Measurements from ENCODE around the gene ASIC2. TPM values are rescaled to one million over a fixed set of nuclear protein-coding genes. Genes with fewer than 3 reads are reported as not detected.
A peak's percentile ranks its signal among the peaks of the same experiment; 100 is the strongest.

The ASIC2 gene
- total RNA-seq, 1 experiment from 2014 or later = not detected

DNA sequence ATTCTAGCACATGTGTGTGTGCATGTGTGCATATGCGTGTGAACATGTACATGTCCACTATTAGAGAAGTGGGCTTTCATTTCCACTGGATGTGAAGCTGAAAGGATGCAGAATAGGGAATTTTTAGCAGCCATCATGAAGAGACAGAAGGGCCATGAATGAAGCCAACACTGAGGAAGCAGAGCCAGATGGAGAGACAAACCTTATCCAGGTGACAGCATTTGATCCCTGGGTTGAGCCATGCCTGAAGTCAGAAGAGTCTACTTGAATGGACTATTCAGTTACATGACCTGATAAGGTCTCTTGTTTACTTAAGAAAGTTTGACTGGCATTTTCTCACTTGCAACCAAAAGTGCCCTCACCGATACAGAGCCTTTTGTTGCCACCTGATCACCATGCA is 88.4 kb downstream of the ASIC2 start:
- no peak for DNase-seq (ENCODE audit: low read depth)

DNA sequence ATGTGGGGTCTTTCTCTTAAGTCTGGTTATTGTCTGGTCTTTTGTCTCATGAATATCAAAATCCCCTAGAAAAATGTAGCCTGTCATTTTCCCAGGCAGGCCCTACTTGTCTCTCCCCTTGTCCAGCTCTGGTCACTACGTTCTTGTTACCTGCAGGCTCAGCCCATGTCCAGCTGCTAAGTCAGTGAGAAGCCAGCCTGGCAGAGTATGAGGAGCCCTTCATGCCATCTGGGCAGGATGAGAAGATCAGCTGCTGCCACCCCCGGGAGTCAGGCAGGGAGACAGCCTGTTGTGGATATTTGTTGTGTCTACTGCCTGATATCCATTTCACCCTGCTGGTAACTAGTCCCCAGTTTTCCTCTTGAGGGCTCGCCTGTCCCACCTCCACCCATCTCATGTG is 88.9 kb downstream of the ASIC2 start:
- DNase-seq (ENCODE audit: low read depth) = no peak

DNA sequence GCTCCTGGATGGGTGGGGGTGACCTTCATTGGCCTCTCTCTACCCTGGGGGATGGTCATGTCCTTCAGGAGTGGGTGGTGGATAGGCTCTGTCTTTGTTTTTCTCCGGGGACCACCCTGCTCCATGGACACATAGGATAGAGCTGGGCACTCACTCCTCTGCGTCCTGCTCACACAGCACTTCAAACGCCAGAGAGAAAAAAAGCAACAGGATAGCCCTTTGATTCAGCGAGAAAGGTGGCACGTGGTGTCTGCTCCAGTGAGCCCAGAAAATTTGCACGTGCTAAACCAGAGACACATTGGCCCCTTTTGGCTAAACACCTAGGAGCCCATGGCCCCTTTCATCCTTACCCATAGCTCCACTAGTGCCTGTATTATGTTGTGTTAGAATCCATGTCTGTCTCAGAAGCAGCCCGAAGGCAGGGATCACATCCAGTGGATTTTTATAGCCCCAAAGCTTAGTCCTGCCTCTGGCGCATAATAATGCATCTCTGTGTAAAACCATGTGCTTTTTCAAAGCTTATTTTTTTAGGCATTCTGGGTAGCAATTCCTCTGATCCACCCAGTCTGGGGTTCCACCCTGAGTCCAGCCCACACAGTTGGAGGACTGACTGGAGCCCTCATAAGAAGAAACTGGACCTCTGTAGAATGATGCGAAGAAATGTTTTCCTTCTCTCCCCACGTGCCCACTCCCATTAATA is 90.1 kb downstream of the ASIC2 start:
- DNase-seq (ENCODE audit: low read depth) = no peak

DNA sequence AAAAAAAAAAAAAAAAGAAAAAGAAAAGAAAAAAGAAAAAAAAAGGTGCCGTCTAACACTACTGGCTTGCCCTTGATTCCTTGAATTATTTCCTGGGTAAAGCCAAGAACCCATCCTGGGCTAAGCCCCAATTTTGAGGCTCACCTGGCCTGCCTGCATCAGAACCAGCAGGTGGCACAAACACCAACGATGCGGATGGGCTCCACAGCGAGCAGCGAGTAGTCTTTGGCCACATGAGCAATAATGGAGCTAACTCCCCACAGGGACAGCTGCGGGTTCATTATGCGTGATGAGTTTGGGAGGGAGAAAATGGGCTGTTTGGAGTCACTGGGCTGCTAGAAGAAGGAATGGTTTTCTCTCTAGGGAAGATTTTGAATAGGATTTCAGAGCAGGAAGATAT is 91.1 kb downstream of the ASIC2 start:
- no peak for DNase-seq (ENCODE audit: low read depth)

DNA sequence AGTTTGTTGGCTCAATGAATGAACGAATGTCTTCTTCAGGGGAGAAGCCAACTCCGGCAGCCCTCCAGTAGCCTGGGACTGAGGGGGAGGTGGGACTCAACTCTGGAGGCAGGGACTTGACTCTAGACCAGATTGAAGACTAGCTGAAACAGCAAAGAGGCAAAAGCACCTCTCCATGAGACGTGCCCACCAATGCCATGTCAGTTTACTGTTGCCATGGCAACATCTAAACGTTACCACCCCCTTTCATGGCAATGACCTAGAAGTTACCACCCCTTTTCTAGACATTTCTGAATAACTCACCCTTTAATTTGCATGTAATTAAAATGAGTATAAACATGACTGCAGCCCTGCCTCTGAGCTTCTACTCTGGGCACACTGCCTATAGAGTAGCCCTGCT is 91.8 kb downstream of the ASIC2 start:
- no peak for DNase-seq (ENCODE audit: low read depth)

DNA sequence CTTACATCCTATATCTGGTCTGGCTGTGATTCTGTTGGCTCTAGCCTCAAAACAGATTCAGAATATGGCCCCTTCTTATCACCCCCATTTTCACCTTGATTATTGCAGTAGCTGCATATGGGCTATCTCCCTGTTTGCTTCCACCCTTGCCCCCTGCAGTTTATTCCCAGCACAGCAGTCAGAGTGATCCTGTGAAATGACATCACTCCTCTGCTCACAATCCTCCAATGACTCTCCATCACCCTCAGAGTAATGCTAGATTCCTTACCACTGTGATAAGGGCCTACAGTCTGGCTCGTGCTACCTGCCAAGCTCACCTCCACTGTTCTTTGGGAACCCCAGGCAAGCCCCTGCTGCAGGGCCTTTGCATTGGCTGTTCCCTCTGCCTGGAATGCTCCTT is 92.5 kb downstream of the ASIC2 start:
- DNase-seq (ENCODE audit: low read depth) = peak; percentile 14

DNA sequence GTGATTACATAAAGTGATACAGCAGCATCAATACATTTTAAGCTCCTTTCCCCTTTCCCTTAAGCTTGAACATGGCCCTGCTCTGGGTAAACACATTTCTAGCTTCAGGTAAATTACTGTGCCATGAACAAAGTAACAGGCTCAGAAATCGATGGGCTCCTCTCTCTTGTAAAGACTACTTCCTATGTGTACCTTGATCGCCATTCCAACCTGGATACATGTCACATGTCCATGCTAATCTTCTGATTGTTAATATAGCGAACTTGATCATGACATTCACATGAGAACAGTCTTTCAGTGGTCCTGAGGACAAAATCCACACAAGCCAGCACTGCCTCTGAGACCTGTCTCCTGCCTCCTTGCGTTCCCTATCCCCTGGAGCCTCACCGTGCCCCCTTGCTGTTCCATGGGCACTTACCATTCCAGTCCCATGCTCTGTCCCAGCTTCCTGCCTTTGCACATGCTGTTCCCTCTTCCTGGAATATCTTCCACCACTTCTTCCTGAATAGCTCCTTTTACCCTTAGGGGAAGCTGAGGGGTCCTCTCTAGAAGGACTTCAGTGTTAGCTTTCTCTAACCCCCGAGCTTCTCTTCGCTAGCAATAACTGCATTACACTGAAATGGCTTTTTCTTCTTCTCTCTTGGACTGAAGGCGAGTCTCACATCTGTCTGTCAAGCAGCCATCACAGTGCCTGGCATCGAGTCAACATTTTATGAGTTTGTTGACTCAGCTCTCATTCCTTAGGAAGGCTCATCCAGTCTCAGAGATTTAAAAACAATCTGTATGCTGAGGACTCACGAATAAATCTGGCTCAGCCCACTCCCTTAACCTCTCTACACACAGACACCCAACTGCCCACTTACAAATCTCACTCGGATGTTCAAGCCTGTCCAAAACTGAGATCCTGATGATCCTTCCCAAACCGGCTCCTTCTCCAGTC is 93.3 kb downstream of the ASIC2 start:
- peak; percentile 11 for DNase-seq (ENCODE audit: low read depth)

DNA sequence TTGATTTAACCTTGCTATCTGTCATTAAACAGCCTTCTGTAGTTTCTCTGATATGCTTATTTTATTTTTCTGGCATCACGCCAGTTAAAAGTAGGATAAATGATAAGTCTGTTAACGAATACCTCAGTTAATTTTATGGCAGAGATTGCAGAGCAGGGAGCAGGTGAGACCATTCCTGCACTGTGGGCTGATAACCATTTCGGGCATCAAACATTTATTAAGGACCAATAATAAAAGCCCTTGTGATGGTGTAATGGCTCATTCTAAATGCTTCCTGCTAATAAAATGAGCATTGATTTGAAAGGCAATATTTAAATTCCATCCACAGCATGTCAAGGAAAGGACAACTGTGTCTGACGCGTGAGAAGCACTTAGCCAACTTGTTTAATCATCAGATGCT is 94.1 kb downstream of the ASIC2 start:
- no peak for DNase-seq (ENCODE audit: low read depth)

DNA sequence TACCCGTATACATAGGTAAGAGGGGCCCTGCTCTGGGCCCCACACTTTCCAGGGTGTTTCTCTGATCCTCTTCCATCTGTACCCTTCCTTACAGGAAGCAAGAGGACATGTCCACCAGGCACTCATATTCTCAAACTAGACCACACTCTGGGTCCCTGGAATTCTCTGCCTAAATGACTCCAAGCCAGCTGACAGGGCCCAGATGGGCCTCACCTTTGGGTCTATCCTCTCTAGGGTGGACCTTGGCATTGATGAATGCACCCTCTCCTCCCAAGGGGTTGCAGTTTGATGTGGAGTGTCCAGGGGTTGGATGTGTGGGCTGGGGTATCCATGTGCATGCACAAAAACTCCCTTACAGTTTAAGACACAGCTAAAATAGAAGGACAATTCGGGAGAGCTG is 95.8 kb downstream of the ASIC2 start:
- no peak for DNase-seq (ENCODE audit: low read depth)

DNA sequence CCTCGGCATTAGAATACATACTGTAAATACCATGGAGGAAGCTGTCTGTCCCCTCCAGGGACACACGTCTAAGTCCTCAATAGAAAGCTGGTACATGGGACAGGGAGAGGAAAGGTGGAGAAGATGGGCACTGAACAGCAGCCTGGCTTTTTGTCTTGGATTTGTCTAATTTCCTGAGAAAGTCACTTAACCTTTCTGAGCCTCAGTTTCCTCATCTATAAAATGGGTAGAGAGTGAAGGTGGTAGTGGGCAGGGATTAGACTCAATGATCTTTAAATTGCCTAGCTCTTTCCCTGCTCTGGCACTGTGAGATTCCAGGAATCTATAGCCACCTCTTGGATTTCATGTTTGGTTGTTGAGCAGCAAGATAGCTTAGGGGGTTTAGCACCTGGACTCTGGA is 96.2 kb downstream of the ASIC2 start:
- no peak for DNase-seq (ENCODE audit: low read depth)

DNA sequence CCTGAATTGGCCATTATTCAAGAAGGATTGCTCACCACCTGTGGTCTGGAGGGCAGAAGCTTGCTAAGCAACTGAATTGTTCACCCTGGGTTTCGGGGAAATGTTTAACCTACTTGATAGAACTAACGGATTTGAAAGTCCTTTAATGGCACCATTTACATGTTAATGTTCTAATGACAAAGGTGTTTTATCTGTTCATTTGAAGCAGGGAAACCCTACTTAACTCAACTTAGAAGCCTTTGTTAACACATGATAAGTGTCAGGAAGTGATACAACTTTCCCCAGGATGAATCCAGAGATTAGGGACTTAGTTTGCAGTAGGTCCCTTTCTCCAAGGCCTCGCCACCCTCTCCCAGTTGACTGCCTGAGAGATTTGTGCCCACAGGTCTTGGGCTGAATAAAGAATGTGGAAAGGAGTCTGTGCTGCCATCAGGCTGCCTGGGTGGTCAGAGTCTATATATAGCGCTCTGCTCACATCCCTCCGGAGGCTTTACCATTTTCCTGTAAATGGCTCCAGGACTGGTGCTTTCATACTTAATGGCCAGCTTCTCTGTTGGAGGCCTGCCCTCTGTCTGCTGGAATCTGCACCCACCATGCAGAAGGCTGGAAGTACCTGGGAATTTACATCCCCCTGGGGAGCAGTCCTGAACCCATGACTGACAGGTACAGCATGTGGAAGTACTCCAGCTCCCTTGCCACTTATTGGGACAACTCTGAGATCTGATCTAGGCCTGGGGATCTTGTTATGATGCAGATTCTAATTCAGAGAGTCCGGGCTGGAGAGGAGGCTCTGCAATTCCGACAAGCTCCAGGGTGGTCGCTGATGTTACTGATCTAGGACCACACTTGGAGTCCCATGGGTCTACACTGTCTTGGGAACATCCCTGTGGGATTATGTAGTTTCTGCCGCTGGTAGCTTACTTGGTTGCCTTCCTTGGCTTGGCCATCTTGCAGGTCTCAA is 99.9 kb downstream of the ASIC2 start:
- no peak for DNase-seq (ENCODE audit: low read depth)

DNA sequence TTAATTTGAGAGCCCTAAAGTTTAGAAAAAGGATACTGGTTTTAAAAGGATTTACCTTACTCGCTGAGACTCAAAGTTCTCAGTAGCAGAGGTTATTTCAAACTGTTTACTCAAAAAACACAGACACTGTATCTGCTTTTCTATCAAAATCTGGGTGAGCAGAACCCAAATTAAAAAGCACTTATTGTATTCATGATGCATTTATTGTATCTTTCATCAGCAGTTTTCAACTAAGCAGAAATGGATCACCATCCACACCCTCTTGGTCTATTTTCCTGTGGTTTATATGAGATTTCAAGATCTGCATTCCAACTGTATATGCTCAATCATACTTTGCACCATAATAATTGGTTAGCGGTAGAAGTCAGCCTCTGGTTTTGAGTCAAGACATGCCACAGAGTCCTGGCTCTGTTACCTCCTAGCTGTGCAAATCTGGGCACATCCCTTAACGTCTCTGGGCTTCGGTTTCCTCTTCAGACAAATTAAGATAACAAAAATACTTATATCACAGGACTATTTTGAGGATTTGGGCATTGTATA is 109.5 kb downstream of the ASIC2 start:
- no peak for DNase-seq (ENCODE audit: low read depth)

DNA sequence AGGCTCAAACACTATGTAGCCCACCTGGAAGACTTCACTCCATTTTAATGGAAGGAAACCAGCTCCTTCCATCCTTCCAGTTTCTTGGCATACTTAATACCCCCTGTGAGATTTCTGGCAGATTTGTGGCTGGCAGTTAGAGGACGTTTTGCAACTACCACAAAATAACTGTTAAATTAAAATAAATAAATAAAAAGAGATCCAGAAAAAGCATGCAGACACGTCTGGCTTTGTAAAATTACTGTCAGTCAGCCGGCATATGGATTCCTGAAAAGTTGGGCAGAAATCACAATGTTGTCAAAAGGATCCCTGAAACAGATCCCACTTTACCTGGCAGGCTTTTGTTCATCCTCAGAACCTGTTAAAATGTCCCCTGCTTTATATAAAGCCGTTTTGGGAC is 113.9 kb downstream of the ASIC2 start:
- no peak for DNase-seq (ENCODE audit: low read depth)

DNA sequence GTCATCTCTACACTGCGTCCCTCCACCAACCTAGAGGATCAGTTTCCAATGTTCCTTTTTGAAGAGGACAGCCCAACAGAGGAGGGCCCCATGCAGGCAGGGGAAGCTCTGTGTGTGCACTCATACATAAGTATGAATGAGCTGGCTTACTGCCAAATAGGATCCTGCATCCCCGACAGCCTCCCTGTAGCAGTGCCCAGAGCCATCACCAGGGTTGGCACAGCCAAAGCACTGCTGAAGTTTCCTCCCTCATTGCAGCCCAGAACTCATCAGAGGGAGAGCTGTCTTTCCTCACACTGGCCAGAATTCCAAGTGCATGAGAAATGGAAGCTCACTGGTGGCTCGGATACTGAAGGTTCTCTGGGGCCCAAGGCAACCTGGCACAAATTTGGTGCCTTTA is 114.4 kb downstream of the ASIC2 start:
- no peak for DNase-seq (ENCODE audit: low read depth)

DNA sequence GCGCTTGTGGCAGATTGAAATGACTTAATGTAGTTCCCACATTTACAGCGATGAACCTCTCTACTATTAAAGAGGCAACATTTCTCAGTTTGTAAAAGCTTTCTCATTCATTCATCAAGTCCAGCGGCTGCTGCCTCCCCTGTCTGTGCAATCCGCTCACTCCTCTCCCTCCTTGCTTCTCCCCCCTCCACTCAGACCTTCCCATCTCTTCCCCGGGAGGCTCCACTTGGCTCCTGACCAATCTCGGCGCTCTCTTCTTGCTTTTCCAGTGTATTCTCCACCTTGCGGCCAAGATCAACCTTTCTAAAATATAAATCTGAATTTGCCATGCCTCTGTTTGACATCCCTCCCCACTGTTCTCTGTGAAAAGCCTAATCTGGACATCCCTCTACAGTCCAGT is 117.5 kb downstream of the ASIC2 start:
- no peak for DNase-seq (ENCODE audit: low read depth)

DNA sequence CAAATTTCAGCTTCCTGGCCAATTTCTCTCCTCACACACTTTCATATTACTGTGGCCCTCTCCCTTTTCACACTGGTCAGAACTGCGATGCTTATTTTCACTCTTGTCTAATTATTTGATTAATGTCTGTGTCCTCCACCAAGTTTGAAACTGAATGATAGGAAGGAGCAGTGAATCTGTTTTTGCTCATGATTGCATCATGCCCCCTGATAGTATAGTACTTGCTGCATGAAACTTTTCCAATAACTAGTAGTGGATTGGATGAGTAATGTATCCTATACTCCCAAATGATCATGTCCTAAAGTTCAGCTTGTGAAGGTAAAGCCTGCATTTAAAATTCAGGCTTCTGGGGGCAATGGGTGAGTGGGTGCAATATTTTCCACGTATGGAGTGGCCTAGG is 121.2 kb downstream of the ASIC2 start:
- DNase-seq (ENCODE audit: low read depth) = no peak

DNA sequence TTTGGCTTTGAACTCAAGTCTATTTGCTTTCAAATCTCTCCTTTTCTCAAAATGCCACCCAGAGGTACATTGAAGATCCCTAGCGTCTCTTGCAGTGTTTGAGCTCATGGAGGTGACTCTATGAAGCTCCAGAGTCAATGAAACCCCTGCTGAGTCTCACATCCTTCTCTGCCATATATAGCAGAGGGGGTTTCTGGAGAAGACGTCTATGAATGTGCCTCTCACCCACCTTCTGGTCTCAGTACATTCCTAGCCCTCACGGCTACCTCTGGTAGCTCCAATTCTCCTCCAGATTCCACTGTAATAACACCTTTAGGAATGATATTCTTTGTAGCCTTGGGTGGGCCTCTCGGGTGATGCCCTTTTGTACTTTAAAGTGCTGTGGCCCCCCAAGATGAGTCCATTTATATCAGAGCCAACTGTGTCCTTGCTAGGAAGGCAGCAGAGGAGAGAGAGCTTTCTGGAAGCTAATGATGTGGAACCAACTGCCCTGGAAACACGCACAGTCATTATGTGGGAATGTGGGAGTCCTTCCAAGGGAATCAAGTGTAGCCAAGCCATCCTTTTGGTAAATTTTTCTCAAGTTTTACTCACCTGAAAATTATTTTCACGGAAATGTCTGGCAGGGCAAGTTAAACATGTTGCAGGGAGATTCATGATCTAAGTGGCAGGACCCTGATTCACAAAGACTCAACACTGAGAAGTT is 123.4 kb downstream of the ASIC2 start:
- DNase-seq (ENCODE audit: low read depth) = no peak

DNA sequence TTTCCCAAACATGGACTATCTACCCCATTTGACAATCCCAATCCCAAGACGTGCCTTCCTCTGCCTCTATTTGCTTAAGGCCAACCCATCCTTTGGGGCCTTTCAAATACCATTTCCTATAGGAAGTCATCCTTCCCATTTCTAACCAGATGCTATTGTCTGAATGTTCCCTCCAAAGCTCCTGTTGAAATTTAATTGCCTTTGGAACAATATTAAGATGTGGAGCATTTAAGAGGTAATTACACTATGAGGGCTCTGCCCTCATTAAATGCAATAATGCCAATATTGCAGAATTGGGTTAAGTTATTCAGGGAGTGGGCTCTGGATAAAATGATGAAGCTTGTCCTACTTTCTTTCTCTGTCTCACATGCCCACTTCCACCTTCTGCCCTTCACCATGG is 125.4 kb downstream of the ASIC2 start:
- DNase-seq (ENCODE audit: low read depth) = no peak

DNA sequence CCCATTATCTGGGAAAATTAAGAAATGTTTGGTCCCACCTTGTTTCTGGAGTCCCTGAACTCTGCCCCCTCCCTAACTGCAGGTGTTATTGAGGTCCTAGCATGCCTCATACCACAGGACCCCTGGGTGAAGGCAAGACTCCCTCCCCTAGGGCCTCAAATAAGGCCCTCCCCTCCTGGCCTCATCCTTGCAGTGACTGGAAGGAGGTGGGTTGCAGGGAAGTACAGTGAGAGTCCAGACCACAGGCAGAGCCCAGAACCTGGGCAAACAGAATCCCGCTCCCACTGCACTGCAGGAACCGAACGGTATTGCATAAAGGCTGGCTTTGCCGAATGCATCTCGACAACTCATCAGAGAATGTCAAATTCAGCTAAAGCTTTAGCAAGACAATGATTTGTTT is 126.6 kb downstream of the ASIC2 start:
- DNase-seq (ENCODE audit: low read depth) = no peak

DNA sequence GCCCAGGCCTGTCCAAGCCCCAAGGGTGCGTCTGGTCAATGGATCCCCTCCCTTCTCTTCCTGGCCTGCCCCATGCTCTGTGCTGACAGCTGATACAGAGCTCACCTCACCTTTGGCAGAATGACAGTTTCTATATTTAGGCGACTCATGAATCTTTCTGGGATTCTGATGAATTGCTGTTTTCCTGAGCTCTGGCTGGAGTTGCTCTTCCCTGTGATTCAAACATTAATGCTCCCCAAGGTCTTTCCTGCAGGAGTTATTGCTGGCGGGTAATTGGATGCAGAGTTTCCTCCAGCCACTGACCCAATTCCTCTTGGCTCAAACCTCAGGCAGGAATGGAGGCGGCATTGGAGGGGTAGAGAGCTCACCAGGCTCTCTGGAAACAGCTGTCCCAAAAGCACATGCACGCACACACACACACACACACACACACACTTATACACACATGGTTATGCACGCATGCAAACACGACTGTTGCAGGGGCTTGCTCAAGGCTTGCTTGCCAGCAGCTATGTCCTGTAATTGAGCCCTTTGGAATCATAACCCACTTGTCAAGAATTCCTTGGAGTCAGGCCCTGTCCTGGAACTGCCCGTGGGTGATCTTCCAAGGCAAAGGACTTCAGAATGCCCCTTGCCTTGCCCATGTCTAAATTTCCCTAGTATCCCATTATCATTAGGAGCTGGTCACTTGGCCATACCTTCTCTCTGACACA is 128.8 kb downstream of the ASIC2 start:
- DNase-seq (ENCODE audit: low read depth) = no peak

Data from LHCN-M2 (cell line).